ENCODE data around the gene ZNF658.
"Not testable (repeated sequence)": the region's sequence is repeated elsewhere in the genome, so short reads cannot be mapped to it uniquely, and the experiment has no call there.

ZNF658 gene

GRCh38 chr9:66900490-66901131, at the start of gene ZNF658:
Gene ZNF658, plus strand, starts transcription at chr9:66900725. Its CDS starts 2,837 bp downstream, at chr9:66903562.
- peak in 1 of 2 experiments; percentile 86 for DNase-seq (ENCODE audit: low read depth in 1 of 2, low spot score in 1 of 2)
- in situ Hi-C loops (cut with HindIII; ENCODE audit: low pct_unique_long_range_greater_than_20kb, low sequenced_read_pairs): not testable (repeated sequence)

GRCh38 chr9:66861732-66862131, 38.8 kb upstream of the ZNF658 start:
- in situ Hi-C loops (cut with HindIII; ENCODE audit: low pct_unique_long_range_greater_than_20kb, low sequenced_read_pairs); DNase-seq (ENCODE audit: low read depth in 1 of 2, low spot score in 1 of 2): not testable (repeated sequence)

- DNase-seq (ENCODE audit: low read depth in 1 of 2, low spot score in 1 of 2); in situ Hi-C loops (cut with HindIII; ENCODE audit: low pct_unique_long_range_greater_than_20kb, low sequenced_read_pairs): not testable (repeated sequence)
Measured at GRCh38 chr9:66868660-66869059, 31.9 kb upstream of the ZNF658 start.

- DNase-seq (ENCODE audit: low read depth in 1 of 2, low spot score in 1 of 2); in situ Hi-C loops (cut with HindIII; ENCODE audit: low pct_unique_long_range_greater_than_20kb, low sequenced_read_pairs): not testable (repeated sequence)
Measured at GRCh38 chr9:66880605-66881004, 19.9 kb upstream of the ZNF658 start.

- DNase-seq (ENCODE audit: low read depth in 1 of 2, low spot score in 1 of 2); in situ Hi-C loops (cut with HindIII; ENCODE audit: low pct_unique_long_range_greater_than_20kb, low sequenced_read_pairs): not testable (repeated sequence)
Measured at GRCh38 chr9:66881847-66882246, 18.7 kb upstream of the ZNF658 start.

GRCh38 chr9:66890334-66890733, 10.2 kb upstream of the ZNF658 start:
- in situ Hi-C loops (cut with HindIII; ENCODE audit: low pct_unique_long_range_greater_than_20kb, low sequenced_read_pairs); DNase-seq (ENCODE audit: low read depth in 1 of 2, low spot score in 1 of 2): not testable (repeated sequence)

GRCh38 chr9:66901141-66901540, 616 bp downstream of the ZNF658 start:
- in situ Hi-C loops (cut with HindIII; ENCODE audit: low pct_unique_long_range_greater_than_20kb, low sequenced_read_pairs); DNase-seq (ENCODE audit: low read depth in 1 of 2, low spot score in 1 of 2): not testable (repeated sequence)

GRCh38 chr9:66909560-66909959, 9.0 kb downstream of the ZNF658 start:
- in situ Hi-C loops (cut with HindIII; ENCODE audit: low pct_unique_long_range_greater_than_20kb, low sequenced_read_pairs); DNase-seq (ENCODE audit: low read depth in 1 of 2, low spot score in 1 of 2): not testable (repeated sequence)

GRCh38 chr9:66920072-66920471, 19.5 kb downstream of the ZNF658 start:
- in situ Hi-C loops (cut with HindIII; ENCODE audit: low pct_unique_long_range_greater_than_20kb, low sequenced_read_pairs); DNase-seq (ENCODE audit: low read depth in 1 of 2, low spot score in 1 of 2): not testable (repeated sequence)

GRCh38 chr9:66936194-66936870, 35.8 kb downstream of the ZNF658 start:
- DNase-seq (ENCODE audit: low read depth in 1 of 2, low spot score in 1 of 2); in situ Hi-C loops (cut with HindIII; ENCODE audit: low pct_unique_long_range_greater_than_20kb, low sequenced_read_pairs): not testable (repeated sequence)

GRCh38 chr9:66937662-66938061, 37.1 kb downstream of the ZNF658 start:
- in situ Hi-C loops (cut with HindIII; ENCODE audit: low pct_unique_long_range_greater_than_20kb, low sequenced_read_pairs); DNase-seq (ENCODE audit: low read depth in 1 of 2, low spot score in 1 of 2): not testable (repeated sequence)

GRCh38 chr9:66938322-66938721, 37.8 kb downstream of the ZNF658 start:
- DNase-seq (ENCODE audit: low read depth in 1 of 2, low spot score in 1 of 2); in situ Hi-C loops (cut with HindIII; ENCODE audit: low pct_unique_long_range_greater_than_20kb, low sequenced_read_pairs): not testable (repeated sequence)

GRCh38 chr9:66939878-66940830, 39.6 kb downstream of the ZNF658 start:
- DNase-seq (ENCODE audit: low read depth in 1 of 2, low spot score in 1 of 2); in situ Hi-C loops (cut with HindIII; ENCODE audit: low pct_unique_long_range_greater_than_20kb, low sequenced_read_pairs): not testable (repeated sequence)

GRCh38 chr9:66942400-66943155, 42.1 kb downstream of the ZNF658 start:
- DNase-seq (ENCODE audit: low read depth in 1 of 2, low spot score in 1 of 2); in situ Hi-C loops (cut with HindIII; ENCODE audit: low pct_unique_long_range_greater_than_20kb, low sequenced_read_pairs): not testable (repeated sequence)

GRCh38 chr9:66952576-66952975, 52.1 kb downstream of the ZNF658 start:
- DNase-seq (ENCODE audit: low read depth in 1 of 2, low spot score in 1 of 2); in situ Hi-C loops (cut with HindIII; ENCODE audit: low pct_unique_long_range_greater_than_20kb, low sequenced_read_pairs): not testable (repeated sequence)
